Tibial nerve (tissue), 3 donors: ENCODE measurements around the gene THBS3.

Source experiments
- CTCF ChIP-seq, 5 experiments: fragments of 200-600 bp in 3 of 5; fragments of 450-650 bp in 2 of 5; sonication (generic) in 3 of 5; IDR thresholded peaks; one replicate each; pipeline ENCODE4 v1.5.1; 2016 to 2019; ENCODE audit warnings: antibody characterized with exemption in 5 of 5, mild to moderate bottlenecking in 3 of 5, moderate library complexity in 2 of 5
- POLR2A ChIP-seq, 2 donors: fragments of 450-650 bp; IDR thresholded peaks; one replicate each; pipeline ENCODE4 v1.6.1; 2017; ENCODE audit warnings: antibody characterized with exemption in 2 of 2, mild to moderate bottlenecking in 2 of 2, moderate library complexity in 2 of 2

- no peak for TF ChIP-seq CTCF (IDR thresholded peaks at IDR 0.05)
- no peak for TF ChIP-seq POLR2A (IDR thresholded peaks at IDR 0.05)
These were observed 28.3 kb downstream of the THBS3 start for GRCh38 chr1:155179112-155180031.
